ENCODE data around the gene SMC6. TPM values are rescaled to one million over a fixed set of nuclear protein-coding genes. Genes with fewer than 3 reads are reported as not detected.

SMC6 gene
- total RNA-seq, 5 donors from 2014 or later (not counting 1 experiment from before 2014, with no cell fraction given) = 14.1 to 22.8 (median 18.1) TPM

- Mint-ChIP-seq H3K4me3 (no peak overlapping the region), H3K9me3 (no peaks in the 10 kb centered on the region), H3K27me3 (peaks cover 15 to 16% of the 10 kb centered on the region in 2 donors), H3K36me3 (no peaks in the 10 kb centered on the region), H3K27ac (no peak overlapping the region), H3K4me1 (no peaks in the 10 kb centered on the region)
- peaks cover 0 to 15% of the 10 kb centered on the region in 2 experiments for H3K27me3 ChIP-seq (replicated peaks in 1 of 2; ENCODE audit: control insufficient read depth in 2 of 2, extremely low read depth in 1 of 2, insufficient read depth in 2 of 2, low read length in 1 of 2)
- no peak overlapping the region for H3K4me3 ChIP-seq (ENCODE audit: control insufficient read depth in 1 of 2, extremely low read depth in 1 of 2, low read length in 1 of 2)
- CTCF ChIA-PET = interaction anchor here in 1 of 2 donors (0.6 kb wide), 1 partner anchor 12 kb away, joined by 4 read pairs; no protein-coding TSS in a partner anchor
- H3K36me3 ChIP-seq (ENCODE audit: control insufficient read depth in 2 of 2, extremely low read depth in 1 of 2, insufficient read depth in 1 of 2, low read length in 1 of 2) = no peaks in the 10 kb centered on the region
- DNase-seq (no peak), ATAC-seq (replicated peaks in 1 of 4) (no peak)
- no peaks in the 10 kb centered on the region for H3K4me1 ChIP-seq (ENCODE audit: control insufficient read depth in 1 of 2, extremely low read depth in 1 of 2, insufficient read depth in 2 of 2, low read length in 2 of 2)
- no CpG with 5 or more reads among the region's 2 CpGs for WGBS (ENCODE audit: insufficient coverage)
- POLR2A ChIA-PET = no interaction called here
- no peak overlapping the region for H3K27ac ChIP-seq (ENCODE audit: low read length)
- H3K9me3 ChIP-seq = no peaks in the 10 kb centered on the region
Measured at GRCh38 chr2:17621781-17622180, 131.8 kb downstream of the SMC6 start.

GRCh38 chr2:17620841-17621240, 132.8 kb downstream of the SMC6 start:
- H3K4me1 Mint-ChIP-seq = no peaks in the 10 kb centered on the region
- ChIA-PET CTCF (no interaction called here), POLR2A (no interaction called here)
- no peak overlapping the region for H3K4me3 ChIP-seq (ENCODE audit: control insufficient read depth in 1 of 2, extremely low read depth in 1 of 2, low read length in 1 of 2)
- no peaks in the 10 kb centered on the region for H3K36me3 Mint-ChIP-seq
- H3K27ac ChIP-seq (ENCODE audit: low read length) = no peak overlapping the region
- no peaks in the 10 kb centered on the region for H3K4me1 ChIP-seq (ENCODE audit: control insufficient read depth in 1 of 2, extremely low read depth in 1 of 2, insufficient read depth in 2 of 2, low read length in 2 of 2)
- ATAC-seq (replicated peaks in 1 of 4) (no peak), DNase-seq (no peak)
- no peak overlapping the region for H3K4me3 Mint-ChIP-seq
- H3K36me3 ChIP-seq (ENCODE audit: control insufficient read depth in 2 of 2, extremely low read depth in 1 of 2, insufficient read depth in 1 of 2, low read length in 1 of 2) = no peaks in the 10 kb centered on the region
- peaks cover 0 to 17% of the 10 kb centered on the region in 2 experiments for H3K27me3 ChIP-seq (replicated peaks in 1 of 2; ENCODE audit: control insufficient read depth in 2 of 2, extremely low read depth in 1 of 2, insufficient read depth in 2 of 2, low read length in 1 of 2)
- H3K27ac Mint-ChIP-seq = no peak overlapping the region
- H3K9me3 Mint-ChIP-seq = no peaks in the 10 kb centered on the region
- H3K27me3 Mint-ChIP-seq = peaks cover 15 to 16% of the 10 kb centered on the region in 2 donors
- no peaks in the 10 kb centered on the region for H3K9me3 ChIP-seq

- Mint-ChIP-seq H3K27me3 (peaks cover 15 to 16% of the 10 kb centered on the region in 2 donors), H3K9me3 (no peaks in the 10 kb centered on the region), H3K27ac (no peak overlapping the region), H3K4me3 (no peak overlapping the region), H3K4me1 (no peaks in the 10 kb centered on the region), H3K36me3 (no peaks in the 10 kb centered on the region)
- DNase-seq (no peak), ATAC-seq (replicated peaks in 1 of 4) (no peak)
- Histone ChIP-seq H3K9me3 (no peaks in the 10 kb centered on the region), H3K27me3 (replicated peaks in 1 of 2; ENCODE audit: control insufficient read depth in 2 of 2, extremely low read depth in 1 of 2, insufficient read depth in 2 of 2, low read length in 1 of 2) (peaks cover 0 to 16% of the 10 kb centered on the region in 2 experiments), H3K4me3 (ENCODE audit: control insufficient read depth in 1 of 2, extremely low read depth in 1 of 2, low read length in 1 of 2) (no peak overlapping the region), H3K27ac (ENCODE audit: low read length) (no peak overlapping the region), H3K4me1 (ENCODE audit: control insufficient read depth in 1 of 2, extremely low read depth in 1 of 2, insufficient read depth in 2 of 2, low read length in 2 of 2) (no peaks in the 10 kb centered on the region), H3K36me3 (ENCODE audit: control insufficient read depth in 2 of 2, extremely low read depth in 1 of 2, insufficient read depth in 1 of 2, low read length in 1 of 2) (no peaks in the 10 kb centered on the region)
- 84% methylated on average over 2 of the region's 6 CpGs for WGBS (ENCODE audit: insufficient coverage)
- ChIA-PET CTCF (no interaction called here), POLR2A (no interaction called here)
Measured at GRCh38 chr2:17620280-17620679, 133.3 kb downstream of the SMC6 start.

GRCh38 chr2:17617955-17618354, 135.7 kb downstream of the SMC6 start:
- no peaks in the 10 kb centered on the region for H3K36me3 Mint-ChIP-seq
- H3K4me3 Mint-ChIP-seq = no peak overlapping the region
- H3K9me3 Mint-ChIP-seq = no peaks in the 10 kb centered on the region
- ChIA-PET CTCF (no interaction called here), POLR2A (no interaction called here)
- Histone ChIP-seq H3K27ac (ENCODE audit: low read length) (no peak overlapping the region), H3K4me3 (ENCODE audit: control insufficient read depth in 1 of 2, extremely low read depth in 1 of 2, low read length in 1 of 2) (no peak overlapping the region), H3K9me3 (no peaks in the 10 kb centered on the region), H3K27me3 (replicated peaks in 1 of 2; ENCODE audit: control insufficient read depth in 2 of 2, extremely low read depth in 1 of 2, insufficient read depth in 2 of 2, low read length in 1 of 2) (peaks cover 0 to 20% of the 10 kb centered on the region in 2 experiments), H3K36me3 (ENCODE audit: control insufficient read depth in 2 of 2, extremely low read depth in 1 of 2, insufficient read depth in 1 of 2, low read length in 1 of 2) (no peaks in the 10 kb centered on the region), H3K4me1 (ENCODE audit: control insufficient read depth in 1 of 2, extremely low read depth in 1 of 2, insufficient read depth in 2 of 2, low read length in 2 of 2) (no peaks in the 10 kb centered on the region)
- DNase-seq = no peak
- WGBS (ENCODE audit: insufficient coverage) = no CpG with 5 or more reads among the region's 1 CpG
- no peak overlapping the region for H3K27ac Mint-ChIP-seq
- no peaks in the 10 kb centered on the region for H3K4me1 Mint-ChIP-seq
- ATAC-seq (replicated peaks in 1 of 4) = no peak
- H3K27me3 Mint-ChIP-seq = peaks cover 12 to 16% of the 10 kb centered on the region in 2 donors

GRCh38 chr2:17617516-17617915, 136.1 kb downstream of the SMC6 start:
- ChIA-PET CTCF (no interaction called here), POLR2A (no interaction called here)
- Mint-ChIP-seq H3K27me3 (peaks cover 12 to 14% of the 10 kb centered on the region in 2 donors), H3K9me3 (no peaks in the 10 kb centered on the region), H3K4me1 (no peaks in the 10 kb centered on the region), H3K27ac (no peak overlapping the region), H3K4me3 (no peak overlapping the region), H3K36me3 (no peaks in the 10 kb centered on the region)
- no peak for DNase-seq
- ATAC-seq (replicated peaks in 1 of 4) = no peak
- 92% methylated on average over 2 of the region's 5 CpGs for WGBS (ENCODE audit: insufficient coverage)
- no peaks in the 10 kb centered on the region for H3K9me3 ChIP-seq
- H3K4me3 ChIP-seq (ENCODE audit: control insufficient read depth in 1 of 2, extremely low read depth in 1 of 2, low read length in 1 of 2) = no peak overlapping the region
- peaks cover 0 to 20% of the 10 kb centered on the region in 2 experiments for H3K27me3 ChIP-seq (replicated peaks in 1 of 2; ENCODE audit: control insufficient read depth in 2 of 2, extremely low read depth in 1 of 2, insufficient read depth in 2 of 2, low read length in 1 of 2)
- no peaks in the 10 kb centered on the region for H3K36me3 ChIP-seq (ENCODE audit: control insufficient read depth in 2 of 2, extremely low read depth in 1 of 2, insufficient read depth in 1 of 2, low read length in 1 of 2)
- H3K27ac ChIP-seq (ENCODE audit: low read length) = no peak overlapping the region
- H3K4me1 ChIP-seq (ENCODE audit: control insufficient read depth in 1 of 2, extremely low read depth in 1 of 2, insufficient read depth in 2 of 2, low read length in 2 of 2) = no peaks in the 10 kb centered on the region

- peaks cover 0 to 15% of the 10 kb centered on the region in 2 experiments for H3K27me3 ChIP-seq (replicated peaks in 1 of 2; ENCODE audit: control insufficient read depth in 2 of 2, extremely low read depth in 1 of 2, insufficient read depth in 2 of 2, low read length in 1 of 2)
- DNase-seq (no peak), ATAC-seq (replicated peaks in 1 of 4) (no peak)
- Mint-ChIP-seq H3K27ac (no peak overlapping the region), H3K4me1 (no peaks in the 10 kb centered on the region), H3K36me3 (no peaks in the 10 kb centered on the region), H3K4me3 (no peak overlapping the region), H3K9me3 (no peaks in the 10 kb centered on the region), H3K27me3 (peaks cover 12 to 14% of the 10 kb centered on the region in 2 donors)
- no peaks in the 10 kb centered on the region for H3K9me3 ChIP-seq
- 73% methylated on average over 1 of the region's 1 CpG for WGBS (ENCODE audit: insufficient coverage)
- H3K36me3 ChIP-seq (ENCODE audit: control insufficient read depth in 2 of 2, extremely low read depth in 1 of 2, insufficient read depth in 1 of 2, low read length in 1 of 2) = no peaks in the 10 kb centered on the region
- no peaks in the 10 kb centered on the region for H3K4me1 ChIP-seq (ENCODE audit: control insufficient read depth in 1 of 2, extremely low read depth in 1 of 2, insufficient read depth in 2 of 2, low read length in 2 of 2)
- POLR2A ChIA-PET = no interaction called here
- CTCF ChIA-PET = no interaction called here
- no peak overlapping the region for H3K4me3 ChIP-seq (ENCODE audit: control insufficient read depth in 1 of 2, extremely low read depth in 1 of 2, low read length in 1 of 2)
- no peak overlapping the region for H3K27ac ChIP-seq (ENCODE audit: low read length)
Measured at GRCh38 chr2:17616405-17616804, 137.2 kb downstream of the SMC6 start.

GRCh38 chr2:17615728-17616351, 137.8 kb downstream of the SMC6 start:
- H3K4me3 ChIP-seq (ENCODE audit: control insufficient read depth in 1 of 2, extremely low read depth in 1 of 2, low read length in 1 of 2) = no peak overlapping the region
- H3K4me1 ChIP-seq (ENCODE audit: control insufficient read depth in 1 of 2, extremely low read depth in 1 of 2, insufficient read depth in 2 of 2, low read length in 2 of 2) = no peaks in the 10 kb centered on the region
- no peak overlapping the region for H3K27ac Mint-ChIP-seq
- no peaks in the 10 kb centered on the region for H3K36me3 Mint-ChIP-seq
- DNase-seq (no peak), ATAC-seq (replicated peaks in 1 of 4) (peak in 1 of 4 experiments; percentile 27)
- WGBS (ENCODE audit: insufficient coverage) = no CpG with 5 or more reads among the region's 1 CpG
- no peaks in the 10 kb centered on the region for H3K36me3 ChIP-seq (ENCODE audit: control insufficient read depth in 2 of 2, extremely low read depth in 1 of 2, insufficient read depth in 1 of 2, low read length in 1 of 2)
- H3K27ac ChIP-seq (ENCODE audit: low read length) = no peak overlapping the region
- H3K9me3 ChIP-seq = no peaks in the 10 kb centered on the region
- H3K27me3 ChIP-seq (replicated peaks in 1 of 2; ENCODE audit: control insufficient read depth in 2 of 2, extremely low read depth in 1 of 2, insufficient read depth in 2 of 2, low read length in 1 of 2) = peaks cover 0 to 13% of the 10 kb centered on the region in 2 experiments
- no peaks in the 10 kb centered on the region for H3K9me3 Mint-ChIP-seq
- H3K27me3 Mint-ChIP-seq = peaks cover 8 to 12% of the 10 kb centered on the region in 2 donors
- CTCF ChIA-PET = no interaction called here
- POLR2A ChIA-PET = no interaction called here
- no peak overlapping the region for H3K4me3 Mint-ChIP-seq
- H3K4me1 Mint-ChIP-seq = no peaks in the 10 kb centered on the region
